GM18502 (cell line): Measurements from ENCODE around the gene CTSK.
"Not testable (repeated sequence)": the region's sequence is repeated elsewhere in the genome, so short reads cannot be mapped to it uniquely, and the experiment has no call there.

Experiments
- ATAC-seq: cut with Tn5 transposase; IDR thresholded peaks from one replicate; pipeline ENCODE4 v1.9.1; 2021; ENCODE audit warnings: mild to moderate bottlenecking; ENCODE audit not compliant: unreplicated experiment, poor library complexity

Gene CTSK

GRCh38 chr1:150807249-150808023 is 624 bp downstream of the CTSK start:
- no peak for ATAC-seq

- no peak for ATAC-seq
Measured at GRCh38 chr1:150805899-150806298, 2.2 kb downstream of the CTSK start.

- ATAC-seq, result no peak
Measured at GRCh38 chr1:150804671-150805070, 3.4 kb downstream of the CTSK start.

GRCh38 chr1:150799089-150799488 is 9.0 kb downstream of the CTSK start:
- no peak for ATAC-seq

- ATAC-seq, result no peak
Measured at GRCh38 chr1:150798525-150798924, 9.5 kb downstream of the CTSK start.

GRCh38 chr1:150796374-150796773 is 11.7 kb downstream of the CTSK start:
- no peak for ATAC-seq

- not testable (repeated sequence) for ATAC-seq
Measured at GRCh38 chr1:150793778-150794177, 14.3 kb downstream of the CTSK start.

- no peak for ATAC-seq
Measured at GRCh38 chr1:150793221-150793620, 14.8 kb downstream of the CTSK start.

GRCh38 chr1:150791585-150791984 is 16.5 kb downstream of the CTSK start:
- no peak for ATAC-seq

- ATAC-seq, result no peak
Measured at GRCh38 chr1:150789396-150789795, 18.7 kb downstream of the CTSK start.

- no peak for ATAC-seq
Measured at GRCh38 chr1:150788946-150789345, 19.1 kb downstream of the CTSK start.

GRCh38 chr1:150787455-150787854 is 20.6 kb downstream of the CTSK start:
- ATAC-seq, result no peak

GRCh38 chr1:150780510-150780909 is 27.6 kb downstream of the CTSK start:
- no peak for ATAC-seq

GRCh38 chr1:150778409-150778808 is 29.7 kb downstream of the CTSK start:
- no peak for ATAC-seq

GRCh38 chr1:150777544-150777943 is 30.5 kb downstream of the CTSK start:
- no peak for ATAC-seq

GRCh38 chr1:150775931-150776505 is 32.0 kb downstream of the CTSK start:
- ATAC-seq, result not testable (repeated sequence)

- no peak for ATAC-seq
Measured at GRCh38 chr1:150775276-150775675, 32.8 kb downstream of the CTSK start.

GRCh38 chr1:150772326-150772725 is 35.7 kb downstream of the CTSK start:
- no peak for ATAC-seq

- ATAC-seq, result not testable (repeated sequence)
Measured at GRCh38 chr1:150767704-150768103, 40.4 kb downstream of the CTSK start.

- not testable (repeated sequence) for ATAC-seq
Measured at GRCh38 chr1:150765977-150766301, 42.1 kb downstream of the CTSK start.

GRCh38 chr1:150765296-150765976 is 42.6 kb downstream of the CTSK start, which contains the start of gene CTSS:
CTSS (minus strand) TSS chr1:150765778; CDS start chr1:150764763, 1,015 bp downstream.
- ATAC-seq, result peak; percentile 82
